Epithelial cell of esophagus (primary cell): ENCODE results near the gene PBX3.

Source experiments
- DNase-seq: peaks from one replicate; pipeline ENCODE4 v3.0.0; 2010; ENCODE audit warnings: low read depth
- H3K4me3 ChIP-seq: 2 replicates; pipeline ENCODE4 v1.5.1; 2011; ENCODE audit warnings: mild to moderate bottlenecking, low read length, control low read depth
- TF ChIP-seq, protein P1 (sequence below): IDR thresholded peaks from 2 replicates; pipeline ENCODE4 v1.5.1; 2011; ENCODE audit warnings: low read depth, mild to moderate bottlenecking, low read length, control low read depth, inconsistent platforms; ENCODE audit not compliant: insufficient read depth; ENCODE audit errors: missing control alignments

The PBX3 gene

DNA sequence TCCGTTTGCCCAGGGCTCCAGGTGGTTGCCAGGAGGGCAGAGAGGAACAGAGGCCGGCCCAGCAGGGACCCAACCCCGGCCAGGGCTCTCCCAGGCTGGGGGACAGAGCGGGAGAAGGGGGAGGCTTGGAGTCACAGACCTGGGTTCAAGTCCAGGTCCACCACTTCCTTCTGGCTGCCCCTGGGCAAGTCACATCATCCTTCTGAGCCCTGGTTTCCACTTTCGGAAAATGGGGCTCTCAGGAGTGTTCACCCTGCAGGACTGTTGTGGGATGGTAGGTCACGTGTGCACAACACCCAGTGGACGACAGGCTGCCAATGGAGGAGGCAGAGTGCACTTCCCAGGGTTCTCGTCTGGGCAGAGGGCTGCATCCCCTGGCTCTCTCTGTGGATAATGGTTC is 245.4 kb downstream of the PBX3 start:
- no peak overlapping the region for H3K4me3 ChIP-seq
- DNase-seq = no peak
- TF ChIP-seq, protein P1, sequence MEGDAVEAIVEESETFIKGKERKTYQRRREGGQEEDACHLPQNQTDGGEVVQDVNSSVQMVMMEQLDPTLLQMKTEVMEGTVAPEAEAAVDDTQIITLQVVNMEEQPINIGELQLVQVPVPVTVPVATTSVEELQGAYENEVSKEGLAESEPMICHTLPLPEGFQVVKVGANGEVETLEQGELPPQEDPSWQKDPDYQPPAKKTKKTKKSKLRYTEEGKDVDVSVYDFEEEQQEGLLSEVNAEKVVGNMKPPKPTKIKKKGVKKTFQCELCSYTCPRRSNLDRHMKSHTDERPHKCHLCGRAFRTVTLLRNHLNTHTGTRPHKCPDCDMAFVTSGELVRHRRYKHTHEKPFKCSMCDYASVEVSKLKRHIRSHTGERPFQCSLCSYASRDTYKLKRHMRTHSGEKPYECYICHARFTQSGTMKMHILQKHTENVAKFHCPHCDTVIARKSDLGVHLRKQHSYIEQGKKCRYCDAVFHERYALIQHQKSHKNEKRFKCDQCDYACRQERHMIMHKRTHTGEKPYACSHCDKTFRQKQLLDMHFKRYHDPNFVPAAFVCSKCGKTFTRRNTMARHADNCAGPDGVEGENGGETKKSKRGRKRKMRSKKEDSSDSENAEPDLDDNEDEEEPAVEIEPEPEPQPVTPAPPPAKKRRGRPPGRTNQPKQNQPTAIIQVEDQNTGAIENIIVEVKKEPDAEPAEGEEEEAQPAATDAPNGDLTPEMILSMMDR = no peak

DNA sequence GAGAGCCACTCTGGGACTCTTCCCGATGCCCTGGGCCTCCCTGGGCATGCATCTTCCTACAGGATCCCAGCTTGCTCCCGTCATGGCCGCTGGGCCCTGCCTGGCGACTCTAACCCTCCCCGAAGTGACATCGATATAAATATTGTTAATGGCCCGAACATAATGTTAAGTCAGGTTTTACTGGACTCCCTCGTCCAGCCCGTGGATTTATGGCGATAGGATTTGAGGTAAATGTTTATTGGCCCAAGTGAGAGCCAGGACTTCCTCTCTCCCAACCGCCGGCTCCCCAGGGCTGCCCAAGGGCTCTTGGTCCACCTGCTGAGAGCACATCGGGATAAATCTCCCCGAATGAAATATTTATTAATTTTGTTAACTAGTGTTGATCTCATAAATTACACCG is 246.3 kb downstream of the PBX3 start:
- TF ChIP-seq, protein P1 = no peak
- no peak for DNase-seq
- H3K4me3 ChIP-seq = no peak overlapping the region

DNA sequence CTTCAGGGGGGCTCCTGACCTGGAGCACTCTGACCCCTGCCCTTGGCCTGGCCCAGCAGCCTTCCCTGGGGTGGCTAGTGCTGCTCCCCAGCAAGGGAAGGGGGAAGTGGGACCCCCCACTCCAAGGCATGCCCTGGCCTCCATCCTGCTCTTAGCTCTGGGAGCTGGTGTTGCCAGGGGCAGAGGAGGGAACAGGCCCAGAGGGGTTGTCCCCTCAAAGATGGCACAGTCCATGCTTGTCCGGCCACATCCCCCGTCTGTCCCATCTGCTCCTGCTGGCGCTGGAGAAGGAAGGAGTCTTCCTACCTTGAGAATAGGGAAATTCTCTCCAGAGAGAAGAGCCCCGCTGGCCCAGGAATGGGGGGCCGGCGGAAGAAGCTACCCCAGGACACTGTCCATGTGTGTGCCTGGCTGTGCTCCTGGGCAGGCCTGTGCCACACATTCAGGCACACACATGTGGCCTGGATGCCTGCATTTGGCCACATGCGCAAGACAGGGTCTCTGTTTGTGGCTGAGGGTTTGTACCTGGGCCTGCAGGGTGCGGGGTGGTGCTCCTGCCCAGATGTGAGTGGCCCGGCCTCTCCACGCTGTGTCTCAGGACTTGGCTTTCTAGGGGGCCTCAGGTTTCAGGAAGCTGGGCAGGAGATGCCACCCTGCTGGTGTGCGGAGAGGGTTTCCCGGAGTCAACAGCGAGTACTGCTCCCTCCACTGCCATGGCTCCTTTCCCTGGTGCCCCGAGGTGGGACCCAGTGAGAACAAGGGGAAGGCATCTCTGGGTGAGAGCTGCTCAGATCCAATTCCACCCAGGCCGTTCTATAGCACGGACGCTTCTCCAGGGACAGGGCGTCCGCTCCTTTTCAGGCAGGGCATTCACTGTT is 247.1 kb downstream of the PBX3 start:
- DNase-seq = no peak
- no peak overlapping the region for H3K4me3 ChIP-seq
- TF ChIP-seq, protein P1 = no peak

DNA sequence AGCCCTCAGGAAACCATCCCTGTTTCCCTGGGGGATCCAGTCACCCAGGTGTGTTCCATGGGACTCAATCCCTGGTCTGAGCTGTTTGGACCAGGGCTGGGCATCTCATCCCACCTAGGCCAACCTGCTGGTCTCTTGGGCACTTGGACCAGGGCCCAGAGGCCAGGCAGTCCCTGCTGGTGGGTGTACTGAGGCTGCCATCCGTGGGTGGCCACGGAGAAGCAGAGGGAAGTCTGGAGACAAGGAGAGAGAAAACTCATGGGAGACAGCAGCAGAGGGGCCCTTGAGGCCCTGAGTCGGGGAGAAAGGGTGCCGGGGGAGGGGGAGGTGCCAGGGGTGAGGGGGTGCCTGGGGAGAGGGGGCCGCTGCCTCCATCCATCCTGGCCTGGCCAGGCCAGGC is 247.8 kb downstream of the PBX3 start:
- no peak for DNase-seq
- TF ChIP-seq, protein P1 = no peak
- no peak overlapping the region for H3K4me3 ChIP-seq

DNA sequence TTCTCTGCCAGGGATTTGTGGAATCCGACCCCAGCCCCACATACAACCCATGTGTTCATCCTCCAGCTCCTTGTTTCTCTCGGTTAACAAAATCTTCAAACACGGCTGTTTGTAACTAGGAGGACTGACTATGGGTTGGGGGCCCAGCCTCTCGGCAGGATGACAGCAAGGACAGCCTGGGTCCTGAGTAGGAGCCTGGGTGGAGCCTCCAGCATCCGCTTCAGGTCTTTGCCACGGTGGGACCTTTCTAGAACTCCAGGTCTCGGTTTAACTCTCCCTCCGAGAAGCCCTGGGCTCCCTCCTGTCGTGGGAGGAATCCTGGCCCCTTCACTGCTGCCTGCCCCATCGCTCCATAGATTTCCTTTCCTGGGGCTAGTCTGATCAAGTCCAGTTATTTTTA is 248.5 kb downstream of the PBX3 start:
- DNase-seq = no peak
- H3K4me3 ChIP-seq = no peak overlapping the region
- TF ChIP-seq, protein P1 = no peak

DNA sequence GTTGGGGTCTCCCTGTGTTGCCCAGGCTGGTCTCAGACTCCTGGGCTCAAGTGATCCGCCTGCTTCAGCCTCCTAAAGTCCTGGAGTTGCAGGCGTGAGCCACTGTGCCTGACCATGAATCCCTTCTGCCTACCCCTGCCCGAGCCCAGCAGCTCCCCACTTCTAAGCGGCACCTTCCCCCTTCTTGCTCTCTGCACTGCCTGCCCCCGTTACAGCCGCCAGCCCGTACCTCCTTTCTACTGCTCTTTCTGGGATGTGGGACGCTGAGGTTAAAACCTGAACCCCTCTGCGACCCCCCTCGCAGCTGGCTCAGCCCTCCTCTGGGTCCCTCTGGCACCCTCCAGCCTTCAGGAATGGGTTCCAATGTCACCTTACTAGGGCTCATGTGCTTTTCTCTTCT is 249.6 kb downstream of the PBX3 start:
- H3K4me3 ChIP-seq = no peak overlapping the region
- no peak for DNase-seq
- TF ChIP-seq, protein P1 = no peak

DNA sequence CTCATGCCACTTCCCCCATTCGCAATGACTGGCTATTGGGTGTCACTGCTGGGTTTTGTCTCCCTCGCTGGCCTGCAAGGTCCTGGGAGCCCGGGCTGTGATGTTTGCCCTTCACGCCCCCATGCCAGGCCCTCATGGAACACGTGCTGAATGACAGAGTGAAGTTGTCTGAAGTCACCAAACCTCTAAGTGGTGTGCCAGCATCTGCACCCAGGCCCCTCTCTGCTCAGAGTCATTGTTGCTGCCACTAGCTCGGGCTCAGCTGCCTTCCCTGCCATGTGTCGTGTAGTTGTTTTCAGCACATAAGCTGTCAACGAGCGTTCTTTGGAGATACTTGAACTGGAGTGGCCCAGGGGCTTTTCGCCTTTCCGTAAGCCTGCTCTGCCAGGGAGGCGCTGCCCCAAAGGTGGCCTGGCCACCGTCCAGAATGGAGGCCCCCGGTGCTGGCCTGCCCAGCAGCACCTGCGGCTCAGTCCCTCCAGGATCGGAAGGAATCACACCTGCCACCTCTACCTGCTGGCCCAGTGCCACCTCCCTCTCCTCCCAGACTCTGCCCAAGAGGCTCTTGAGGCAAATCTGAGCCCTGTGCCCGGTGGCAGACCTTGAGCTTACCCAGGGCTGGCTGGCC is 250.1 kb downstream of the PBX3 start:
- no peak overlapping the region for H3K4me3 ChIP-seq
- no peak for DNase-seq
- TF ChIP-seq, protein P1 = no peak
